ENCODE measurements around the gene ATIC. TPM values are rescaled to one million over a fixed set of nuclear protein-coding genes. Genes with fewer than 3 reads are reported as not detected.

The ATIC gene
- total and polyA plus RNA-seq, 2 donors = 40.7 to 106 TPM

DNA sequence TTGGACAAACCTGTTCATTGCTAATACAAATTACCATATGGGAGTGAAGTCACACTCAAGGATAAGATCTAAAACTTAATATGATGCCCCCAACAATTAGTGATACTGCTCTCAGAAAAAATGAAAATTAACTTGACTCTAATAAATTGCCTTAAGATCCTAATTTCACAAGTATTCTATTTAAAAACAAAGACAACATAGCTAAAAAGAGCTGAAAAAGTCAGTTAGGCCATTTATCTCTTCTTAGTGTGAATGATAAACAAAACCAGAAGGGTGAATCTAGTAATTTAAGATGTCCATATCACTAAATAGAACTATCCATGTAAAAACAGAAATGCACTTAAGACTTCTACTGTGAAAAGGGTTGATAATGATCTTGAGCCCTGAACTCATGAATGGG, 70.6 kb downstream of the ATIC start:
- Histone ChIP-seq H3K9me3 (ENCODE audit: control insufficient read depth in 2 of 2, insufficient read depth in 1 of 2, low read length in 1 of 2) (no peaks in the 10 kb centered on the region), H3K4me1 (ENCODE audit: control insufficient read depth in 2 of 2, insufficient read depth in 2 of 2, low read length in 2 of 2) (no peaks in the 10 kb centered on the region), H3K27ac (ENCODE audit: low read depth in 1 of 2, low read length in 1 of 2) (no peak overlapping the region), H3K27me3 (ENCODE audit: control insufficient read depth in 2 of 2, insufficient read depth in 1 of 2, low read length in 1 of 2) (no peaks in the 10 kb centered on the region), H3K36me3 (ENCODE audit: control insufficient read depth in 2 of 2, insufficient read depth in 2 of 2, low read length in 1 of 2) (peaks cover 0 to 6% of the 10 kb centered on the region in 2 donors), H3K4me3 (ENCODE audit: low read length in 2 of 2) (no peak overlapping the region)
- no peak for DNase-seq (ENCODE audit: low read depth in 6 of 9, low spot score in 9 of 9)

GRCh38 chr2:215383652-215384279, 71.9 kb downstream of the ATIC start:
- Histone ChIP-seq H3K36me3 (ENCODE audit: control insufficient read depth in 2 of 2, insufficient read depth in 2 of 2, low read length in 1 of 2) (peaks cover 0 to 6% of the 10 kb centered on the region in 2 donors), H3K4me3 (ENCODE audit: low read length in 2 of 2) (no peak overlapping the region), H3K9me3 (ENCODE audit: control insufficient read depth in 2 of 2, insufficient read depth in 1 of 2, low read length in 1 of 2) (no peaks in the 10 kb centered on the region), H3K27me3 (ENCODE audit: control insufficient read depth in 2 of 2, insufficient read depth in 1 of 2, low read length in 1 of 2) (no peaks in the 10 kb centered on the region), H3K27ac (ENCODE audit: low read depth in 1 of 2, low read length in 1 of 2) (no peak overlapping the region), H3K4me1 (ENCODE audit: control insufficient read depth in 2 of 2, insufficient read depth in 2 of 2, low read length in 2 of 2) (no peaks in the 10 kb centered on the region)
- no peak for DNase-seq (ENCODE audit: low read depth in 6 of 9, low spot score in 9 of 9)
- 97% methylated on average over 8 of the region's 8 CpGs for WGBS

DNA sequence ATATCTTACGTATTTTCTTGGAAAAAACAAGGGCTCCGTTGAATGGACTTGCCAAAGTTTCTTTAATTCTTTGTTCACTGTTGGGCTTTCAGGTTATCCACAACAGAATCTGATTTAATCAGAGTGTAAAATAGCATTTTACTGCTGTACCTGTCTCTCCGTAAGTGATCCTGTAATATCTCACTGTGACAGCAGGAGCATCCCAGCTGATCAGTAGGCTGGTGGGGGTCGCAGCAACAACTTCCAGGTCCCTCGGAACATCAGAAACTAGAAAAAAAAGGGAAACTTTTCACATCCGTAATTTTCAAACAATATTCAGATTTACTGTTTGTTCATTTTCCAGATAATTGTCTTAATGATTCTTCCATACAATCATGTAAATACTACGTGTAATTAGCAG, 72.9 kb downstream of the ATIC start:
- no peak overlapping the region for H3K27ac ChIP-seq (ENCODE audit: low read depth in 1 of 2, low read length in 1 of 2)
- H3K9me3 ChIP-seq (ENCODE audit: control insufficient read depth in 2 of 2, insufficient read depth in 1 of 2, low read length in 1 of 2) = no peaks in the 10 kb centered on the region
- H3K4me1 ChIP-seq (ENCODE audit: control insufficient read depth in 2 of 2, insufficient read depth in 2 of 2, low read length in 2 of 2) = no peaks in the 10 kb centered on the region
- 90% methylated on average over 7 of the region's 7 CpGs for WGBS
- H3K4me3 ChIP-seq (ENCODE audit: low read length in 2 of 2) = no peak overlapping the region
- no peaks in the 10 kb centered on the region for H3K27me3 ChIP-seq (ENCODE audit: control insufficient read depth in 2 of 2, insufficient read depth in 1 of 2, low read length in 1 of 2)
- DNase-seq (ENCODE audit: low read depth in 6 of 9, low spot score in 9 of 9) = no peak
- peaks cover 0 to 6% of the 10 kb centered on the region in 2 donors for H3K36me3 ChIP-seq (ENCODE audit: control insufficient read depth in 2 of 2, insufficient read depth in 2 of 2, low read length in 1 of 2)

GRCh38 chr2:215386566-215386965, 74.7 kb downstream of the ATIC start:
- Histone ChIP-seq H3K9me3 (ENCODE audit: control insufficient read depth in 2 of 2, insufficient read depth in 1 of 2, low read length in 1 of 2) (no peaks in the 10 kb centered on the region), H3K36me3 (ENCODE audit: control insufficient read depth in 2 of 2, insufficient read depth in 2 of 2, low read length in 1 of 2) (no peaks in the 10 kb centered on the region), H3K4me3 (ENCODE audit: low read length in 2 of 2) (no peak overlapping the region), H3K27ac (ENCODE audit: low read depth in 1 of 2, low read length in 1 of 2) (no peak overlapping the region), H3K4me1 (ENCODE audit: control insufficient read depth in 2 of 2, insufficient read depth in 2 of 2, low read length in 2 of 2) (no peaks in the 10 kb centered on the region), H3K27me3 (ENCODE audit: control insufficient read depth in 2 of 2, insufficient read depth in 1 of 2, low read length in 1 of 2) (no peaks in the 10 kb centered on the region)
- 97% methylated on average over 7 of the region's 7 CpGs for WGBS
- no peak for DNase-seq (ENCODE audit: low read depth in 6 of 9, low spot score in 9 of 9)

- Histone ChIP-seq H3K4me3 (ENCODE audit: low read length in 2 of 2) (no peak overlapping the region), H3K27ac (ENCODE audit: low read depth in 1 of 2, low read length in 1 of 2) (no peak overlapping the region), H3K36me3 (ENCODE audit: control insufficient read depth in 2 of 2, insufficient read depth in 2 of 2, low read length in 1 of 2) (no peaks in the 10 kb centered on the region), H3K9me3 (ENCODE audit: control insufficient read depth in 2 of 2, insufficient read depth in 1 of 2, low read length in 1 of 2) (no peaks in the 10 kb centered on the region), H3K4me1 (ENCODE audit: control insufficient read depth in 2 of 2, insufficient read depth in 2 of 2, low read length in 2 of 2) (no peaks in the 10 kb centered on the region), H3K27me3 (ENCODE audit: control insufficient read depth in 2 of 2, insufficient read depth in 1 of 2, low read length in 1 of 2) (no peaks in the 10 kb centered on the region)
- DNase-seq (ENCODE audit: low read depth in 6 of 9, low spot score in 9 of 9) = no peak
- WGBS = 95% methylated on average over 7 of the region's 7 CpGs
Observed at GRCh38 chr2:215388002-215388728, 76.3 kb downstream of the ATIC start.

GRCh38 chr2:215390550-215390913, 78.7 kb downstream of the ATIC start:
- Histone ChIP-seq H3K4me3 (ENCODE audit: low read length in 2 of 2) (no peak overlapping the region), H3K27ac (ENCODE audit: low read depth in 1 of 2, low read length in 1 of 2) (no peak overlapping the region), H3K9me3 (ENCODE audit: control insufficient read depth in 2 of 2, insufficient read depth in 1 of 2, low read length in 1 of 2) (no peaks in the 10 kb centered on the region), H3K4me1 (ENCODE audit: control insufficient read depth in 2 of 2, insufficient read depth in 2 of 2, low read length in 2 of 2) (no peaks in the 10 kb centered on the region), H3K36me3 (ENCODE audit: control insufficient read depth in 2 of 2, insufficient read depth in 2 of 2, low read length in 1 of 2) (no peaks in the 10 kb centered on the region), H3K27me3 (ENCODE audit: control insufficient read depth in 2 of 2, insufficient read depth in 1 of 2, low read length in 1 of 2) (no peaks in the 10 kb centered on the region)
- DNase-seq (ENCODE audit: low read depth in 6 of 9, low spot score in 9 of 9) = no peak
- WGBS = over 99% methylated on average over 2 of the region's 2 CpGs

GRCh38 chr2:215391531-215391930, 79.7 kb downstream of the ATIC start:
- WGBS = 96% methylated on average over 5 of the region's 5 CpGs
- H3K27me3 ChIP-seq (ENCODE audit: control insufficient read depth in 2 of 2, insufficient read depth in 1 of 2, low read length in 1 of 2) = no peaks in the 10 kb centered on the region
- H3K36me3 ChIP-seq (ENCODE audit: control insufficient read depth in 2 of 2, insufficient read depth in 2 of 2, low read length in 1 of 2) = no peaks in the 10 kb centered on the region
- DNase-seq (ENCODE audit: low read depth in 6 of 9, low spot score in 9 of 9) = no peak
- no peak overlapping the region for H3K27ac ChIP-seq (ENCODE audit: low read depth in 1 of 2, low read length in 1 of 2)
- H3K4me1 ChIP-seq (ENCODE audit: control insufficient read depth in 2 of 2, insufficient read depth in 2 of 2, low read length in 2 of 2) = no peaks in the 10 kb centered on the region
- H3K4me3 ChIP-seq (ENCODE audit: low read length in 2 of 2) = no peak overlapping the region
- no peaks in the 10 kb centered on the region for H3K9me3 ChIP-seq (ENCODE audit: control insufficient read depth in 2 of 2, insufficient read depth in 1 of 2, low read length in 1 of 2)

DNA sequence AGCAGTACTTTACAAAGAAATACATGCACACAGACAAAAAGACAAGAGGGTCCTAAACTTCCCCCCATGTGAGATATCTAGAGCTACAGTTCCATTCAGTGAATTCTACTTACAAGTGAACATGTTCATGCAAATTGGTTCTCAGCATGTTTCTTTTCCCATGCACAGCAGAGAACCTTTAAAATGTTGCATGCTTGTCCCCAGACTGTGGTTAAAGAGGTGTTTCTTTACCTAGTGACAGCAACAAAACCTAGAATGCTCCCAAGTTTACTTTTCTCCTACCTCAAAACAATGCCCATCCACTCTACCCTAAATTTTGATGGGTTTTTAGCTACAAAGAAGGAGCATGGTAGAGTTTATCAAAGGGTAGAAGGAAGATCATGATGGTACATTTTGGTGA, 80.3 kb downstream of the ATIC start:
- Histone ChIP-seq H3K36me3 (ENCODE audit: control insufficient read depth in 2 of 2, insufficient read depth in 2 of 2, low read length in 1 of 2) (no peaks in the 10 kb centered on the region), H3K4me1 (ENCODE audit: control insufficient read depth in 2 of 2, insufficient read depth in 2 of 2, low read length in 2 of 2) (no peaks in the 10 kb centered on the region), H3K4me3 (ENCODE audit: low read length in 2 of 2) (no peak overlapping the region), H3K27ac (ENCODE audit: low read depth in 1 of 2, low read length in 1 of 2) (no peak overlapping the region), H3K27me3 (ENCODE audit: control insufficient read depth in 2 of 2, insufficient read depth in 1 of 2, low read length in 1 of 2) (no peaks in the 10 kb centered on the region), H3K9me3 (ENCODE audit: control insufficient read depth in 2 of 2, insufficient read depth in 1 of 2, low read length in 1 of 2) (no peaks in the 10 kb centered on the region)
- no peak for DNase-seq (ENCODE audit: low read depth in 6 of 9, low spot score in 9 of 9)

DNA sequence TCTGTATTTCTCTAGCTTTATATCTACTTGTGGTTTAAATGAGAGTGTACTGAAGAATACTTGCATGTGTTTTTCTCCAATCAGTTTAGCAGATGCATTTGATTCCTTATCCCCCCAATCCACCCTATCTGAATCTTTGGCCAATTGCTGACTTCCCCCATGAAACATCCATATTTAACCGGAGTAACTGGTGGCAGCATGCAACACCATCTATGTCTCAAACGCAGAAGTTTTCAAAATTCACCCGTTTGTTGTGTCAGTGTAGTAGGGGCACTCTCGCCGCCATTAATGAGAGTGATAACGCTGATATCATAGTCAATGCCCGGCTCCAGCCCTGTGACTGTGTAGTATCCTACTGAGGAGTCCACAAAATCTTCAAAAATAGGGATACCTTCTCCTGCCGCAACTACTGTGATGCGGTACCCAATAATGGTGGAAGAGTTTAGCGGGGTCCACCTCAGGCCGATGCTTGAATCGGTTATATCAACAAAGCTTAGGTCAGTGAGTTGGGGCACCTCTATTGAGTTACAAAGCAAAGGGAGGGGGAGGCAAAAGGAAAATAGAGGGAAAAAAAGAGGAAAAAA, 80.9 kb downstream of the ATIC start:
- 97% methylated on average over 12 of the region's 12 CpGs for WGBS
- H3K4me1 ChIP-seq (ENCODE audit: control insufficient read depth in 2 of 2, insufficient read depth in 2 of 2, low read length in 2 of 2) = no peaks in the 10 kb centered on the region
- H3K36me3 ChIP-seq (ENCODE audit: control insufficient read depth in 2 of 2, insufficient read depth in 2 of 2, low read length in 1 of 2) = no peaks in the 10 kb centered on the region

More for the DNA sequence above, 80.9 kb downstream of the ATIC start:
- Histone ChIP-seq H3K27me3 (ENCODE audit: control insufficient read depth in 2 of 2, insufficient read depth in 1 of 2, low read length in 1 of 2) (no peaks in the 10 kb centered on the region), H3K27ac (ENCODE audit: low read depth in 1 of 2, low read length in 1 of 2) (no peak overlapping the region), H3K4me3 (ENCODE audit: low read length in 2 of 2) (no peak overlapping the region), H3K9me3 (ENCODE audit: control insufficient read depth in 2 of 2, insufficient read depth in 1 of 2, low read length in 1 of 2) (no peaks in the 10 kb centered on the region)
- no peak for DNase-seq (ENCODE audit: low read depth in 6 of 9, low spot score in 9 of 9)

All from thymus (tissue), 11 donors.